Astrocyte (in vitro differentiated cells and primary cell): ENCODE data around the gene MTO1. TPM values are rescaled to one million over a fixed set of nuclear protein-coding genes. Genes with fewer than 3 reads are reported as not detected.
A peak's percentile ranks its signal among the peaks of the same experiment; 100 is the strongest.

ENCODE experiments used
- DNase-seq: peaks from one replicate; pipeline ENCODE4 v3.0.0-alpha.2; 2010; ENCODE audit warnings: low read depth
- FAIRE-seq: peaks from 2 replicates; lab custom pipeline; 2011; peaks lifted over from hg19 to GRCh38; lab: Jason Lieb, UNC
- H2AFZ ChIP-seq: 2 replicates; pipeline ENCODE4 v1.6.0; 2012; ENCODE audit warnings: low read depth, low read length, inconsistent platforms
- H3K27ac ChIP-seq: 2 replicates; pipeline ENCODE4 v1.5.1; 2011; ENCODE audit warnings: low read depth, low read length, inconsistent platforms
- H3K27me3 ChIP-seq: 2 replicates; pipeline ENCODE4 v1.6.0; 2011; ENCODE audit warnings: low read length, inconsistent platforms; ENCODE audit not compliant: insufficient read depth
- H3K36me3 ChIP-seq: 2 replicates; pipeline ENCODE4 v1.5.1; 2011; ENCODE audit warnings: low read length, inconsistent platforms; ENCODE audit not compliant: insufficient read depth
- H3K4me1 ChIP-seq: 2 replicates; pipeline ENCODE4 v1.5.1; 2011; ENCODE audit warnings: low read length, inconsistent platforms; ENCODE audit not compliant: insufficient read depth
- H3K4me2 ChIP-seq: 2 replicates; pipeline ENCODE4 v1.6.0; 2012; ENCODE audit warnings: low read length, inconsistent platforms
- H3K4me3 ChIP-seq: 2 replicates; pipeline ENCODE4 v1.5.1; 2011; ENCODE audit warnings: low read depth, mild to moderate bottlenecking, low read length, inconsistent platforms; ENCODE audit not compliant: insufficient read depth
- H3K79me2 ChIP-seq: 2 replicates; pipeline ENCODE4 v1.6.0; 2012; ENCODE audit warnings: mild to moderate bottlenecking, low read length, inconsistent platforms; ENCODE audit not compliant: insufficient read depth
- H3K9ac ChIP-seq: 2 replicates; pipeline ENCODE4 v1.6.0; 2012; ENCODE audit warnings: mild to moderate bottlenecking, low read length, inconsistent platforms
- H3K9me3 ChIP-seq: 2 replicates; pipeline ENCODE4 v1.5.1; 2012; ENCODE audit warnings: low read depth, mild to moderate bottlenecking, low read length, inconsistent platforms; ENCODE audit not compliant: insufficient read depth
- H4K20me1 ChIP-seq: 2 replicates; pipeline ENCODE4 v1.6.0; 2012; ENCODE audit warnings: low read length, inconsistent platforms; ENCODE audit not compliant: insufficient read depth
- H3K27ac Mint-ChIP-seq: one replicate; pipeline ENCODE4 v1.8.0; 2021; ENCODE audit warnings: mild to moderate bottlenecking, mixed read lengths; ENCODE audit not compliant: unreplicated experiment
- H3K27me3 Mint-ChIP-seq: one replicate; pipeline ENCODE4 v1.8.0; 2021; ENCODE audit warnings: low read depth, mixed read lengths; ENCODE audit not compliant: unreplicated experiment
- H3K36me3 Mint-ChIP-seq: one replicate; pipeline ENCODE4 v1.8.0; 2021; ENCODE audit warnings: low read depth, mixed read lengths; ENCODE audit not compliant: unreplicated experiment
- H3K4me1 Mint-ChIP-seq: one replicate; pipeline ENCODE4 v1.8.0; 2021; ENCODE audit warnings: low read depth, mixed read lengths; ENCODE audit not compliant: unreplicated experiment
- H3K4me3 Mint-ChIP-seq: one replicate; pipeline ENCODE4 v1.8.0; 2021; ENCODE audit warnings: mild to moderate bottlenecking, moderate library complexity, mixed read lengths; ENCODE audit not compliant: unreplicated experiment
- H3K9me3 Mint-ChIP-seq: one replicate; pipeline ENCODE4 v1.8.0; 2021; ENCODE audit warnings: mild to moderate bottlenecking, mixed read lengths; ENCODE audit not compliant: unreplicated experiment
- CTCF ChIP-seq: IDR thresholded peaks from 2 replicates; pipeline ENCODE4 v1.5.1; 2011; ENCODE audit warnings: low read depth, mild to moderate bottlenecking, inconsistent platforms, low read length, moderate library complexity; ENCODE audit not compliant: insufficient read depth
- EZH2 ChIP-seq: IDR thresholded peaks from 2 replicates; pipeline ENCODE4 v1.6.1; 2012; ENCODE audit warnings: mild to moderate bottlenecking, low read length, inconsistent platforms; ENCODE audit not compliant: insufficient read depth
- total RNA-seq: library from RNA; stranded (reverse); gene quantifications from 2 replicates; pipeline ENCODE4 v1.2.1, GENCODE V29; 2021

Gene MTO1
- total RNA-seq, 1 donor from 2014 or later: 17.6 TPM

- Mint-ChIP-seq H3K27ac (no peak overlapping the region), H3K9me3 (no peaks in the 10 kb centered on the region), H3K27me3 (no peaks in the 10 kb centered on the region), H3K36me3 (no peaks in the 10 kb centered on the region), H3K4me3 (no peak overlapping the region), H3K4me1 (no peaks in the 10 kb centered on the region)
- Histone ChIP-seq H3K9me3 (no peaks in the 10 kb centered on the region), H3K9ac (no peak overlapping the region), H3K4me3 (no peak overlapping the region), H3K27me3 (no peaks in the 10 kb centered on the region), H3K27ac (no peak overlapping the region), H3K4me1 (no peaks in the 10 kb centered on the region), H3K4me2 (no peak overlapping the region), H4K20me1 (no peaks in the 10 kb centered on the region), H3K79me2 (no peaks in the 10 kb centered on the region), H2AFZ (no peak overlapping the region), H3K36me3 (no peaks in the 10 kb centered on the region)
- no peak for TF ChIP-seq CTCF
- no peak for TF ChIP-seq EZH2
- no peak for FAIRE-seq
- no peak for DNase-seq
Observed at GRCh38 chr6:73443555-73443954, 18.0 kb upstream of the MTO1 start.

- Mint-ChIP-seq H3K4me3 (peak overlapping the region; percentile 50), H3K27ac (no peak overlapping the region), H3K36me3 (no peaks in the 10 kb centered on the region), H3K9me3 (peaks cover 2% of the 10 kb centered on the region), H3K27me3 (peaks cover 17% of the 10 kb centered on the region), H3K4me1 (no peaks in the 10 kb centered on the region)
- H4K20me1 ChIP-seq: no peaks in the 10 kb centered on the region
- H3K4me2 ChIP-seq: peak overlapping the region; percentile 87
- peak; percentile 12 for DNase-seq
- H3K4me3 ChIP-seq: peak overlapping the region; percentile 58
- H3K27ac ChIP-seq: peak overlapping the region; percentile 49
- H3K79me2 ChIP-seq: peaks cover 5% of the 10 kb centered on the region
- no peaks in the 10 kb centered on the region for H3K9me3 ChIP-seq
- FAIRE-seq: peak; percentile 58
- no peaks in the 10 kb centered on the region for H3K27me3 ChIP-seq
- peak overlapping the region; percentile 78 for H3K9ac ChIP-seq
- H2AFZ ChIP-seq: peak overlapping the region; percentile 97
- H3K4me1 ChIP-seq: peaks cover 13% of the 10 kb centered on the region
- no peaks in the 10 kb centered on the region for H3K36me3 ChIP-seq
- peak; percentile 40 for TF ChIP-seq EZH2
- no peak for TF ChIP-seq CTCF
Observed at GRCh38 chr6:73451223-73452106, 10.1 kb upstream of the MTO1 start.

- Histone ChIP-seq H3K4me1 (peaks cover 13% of the 10 kb centered on the region), H3K9me3 (no peaks in the 10 kb centered on the region), H3K4me3 (peak within 1 kb of the TSS; percentile 58), H3K36me3 (no peaks in the 10 kb centered on the region), H3K9ac (peak within 1 kb of the TSS; percentile 78), H3K79me2 (peaks cover 5% of the 10 kb centered on the region), H3K4me2 (peak within 1 kb of the TSS; percentile 87), H4K20me1 (no peaks in the 10 kb centered on the region), H2AFZ (peak within 1 kb of the TSS; percentile 97), H3K27ac (peak within 1 kb of the TSS; percentile 49), H3K27me3 (no peaks in the 10 kb centered on the region)
- H3K36me3 Mint-ChIP-seq: no peaks in the 10 kb centered on the region
- no peaks in the 10 kb centered on the region for H3K4me1 Mint-ChIP-seq
- peaks cover 17% of the 10 kb centered on the region for H3K27me3 Mint-ChIP-seq
- no peak for TF ChIP-seq CTCF
- TF ChIP-seq EZH2: no peak
- no peak within 1 kb of the TSS for H3K27ac Mint-ChIP-seq
- FAIRE-seq (no peak), DNase-seq (peak; percentile 20)
- peaks cover 2% of the 10 kb centered on the region for H3K9me3 Mint-ChIP-seq
- peak within 1 kb of the TSS; percentile 50 for H3K4me3 Mint-ChIP-seq
Observed at GRCh38 chr6:73452107-73452461, 9.5 kb upstream of the MTO1 start, which contains the start of gene CGAS. Gene CGAS, minus strand, starts transcription at chr6:73452297. Its CDS starts 116 bp downstream, at chr6:73452181.
